A673 (cell line): Measurements from ENCODE around the gene RALGAPB.

Source experiments
- EZH2 ChIP-seq: fragments of 200-600 bp; sonication (generic); IDR thresholded peaks from 2 replicates; pipeline ENCODE4 v1.6.1; 2017; ENCODE audit warnings: borderline replicate concordance, low read depth, mild to moderate bottlenecking, mixed read lengths, antibody characterized with exemption, low read length; ENCODE audit not compliant: poor library complexity, severe bottlenecking
- TF ChIP-seq, protein P1 (sequence below): fragments of 300-800, 200-600 bp; sonication (generic); conservative IDR thresholded peaks from 2 replicates; pipeline ENCODE4 v1.5.1; 2017; ENCODE audit warnings: low read depth, mild to moderate bottlenecking, antibody characterized with exemption, low read length, moderate library complexity, mixed read lengths

DNA sequence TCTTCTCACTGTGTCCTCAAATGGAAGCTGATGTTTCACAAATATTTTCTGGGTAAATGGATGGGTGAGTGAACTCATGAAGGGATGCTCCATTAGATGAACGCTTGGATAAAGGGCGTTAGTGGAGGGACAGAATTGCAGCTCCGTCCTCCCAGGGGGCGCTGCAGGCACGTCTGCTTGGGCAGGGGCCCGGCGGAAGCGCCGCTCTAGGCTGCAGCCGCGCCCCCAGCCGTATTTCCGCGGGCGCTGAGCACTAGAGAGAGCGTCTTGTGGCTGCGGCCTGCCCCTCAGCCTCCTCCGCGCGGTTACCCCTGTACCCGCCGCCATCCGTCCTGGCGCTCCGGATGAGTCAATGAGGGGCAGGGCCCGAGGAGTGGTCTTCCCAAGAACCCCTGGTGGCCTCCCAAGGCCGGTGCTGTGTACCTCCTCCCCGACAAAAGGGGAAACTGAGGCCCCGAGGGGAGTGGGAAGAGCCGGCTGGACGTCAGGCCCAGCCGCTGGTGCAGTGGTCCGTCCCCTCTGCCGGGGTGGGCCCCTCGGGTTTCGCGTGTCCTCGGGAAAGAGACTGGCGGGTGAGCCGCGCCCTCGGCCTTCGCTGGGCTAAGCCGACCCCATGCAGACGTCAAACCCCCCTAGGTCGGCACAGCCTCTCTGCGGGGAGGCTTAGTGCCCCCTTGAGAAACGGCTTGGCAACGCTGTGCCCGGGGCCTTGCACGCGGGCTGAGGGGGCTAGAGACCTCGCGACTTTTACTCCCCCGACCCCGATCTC is 26.0 kb upstream of the RALGAPB start:
- TF ChIP-seq, protein P1, sequence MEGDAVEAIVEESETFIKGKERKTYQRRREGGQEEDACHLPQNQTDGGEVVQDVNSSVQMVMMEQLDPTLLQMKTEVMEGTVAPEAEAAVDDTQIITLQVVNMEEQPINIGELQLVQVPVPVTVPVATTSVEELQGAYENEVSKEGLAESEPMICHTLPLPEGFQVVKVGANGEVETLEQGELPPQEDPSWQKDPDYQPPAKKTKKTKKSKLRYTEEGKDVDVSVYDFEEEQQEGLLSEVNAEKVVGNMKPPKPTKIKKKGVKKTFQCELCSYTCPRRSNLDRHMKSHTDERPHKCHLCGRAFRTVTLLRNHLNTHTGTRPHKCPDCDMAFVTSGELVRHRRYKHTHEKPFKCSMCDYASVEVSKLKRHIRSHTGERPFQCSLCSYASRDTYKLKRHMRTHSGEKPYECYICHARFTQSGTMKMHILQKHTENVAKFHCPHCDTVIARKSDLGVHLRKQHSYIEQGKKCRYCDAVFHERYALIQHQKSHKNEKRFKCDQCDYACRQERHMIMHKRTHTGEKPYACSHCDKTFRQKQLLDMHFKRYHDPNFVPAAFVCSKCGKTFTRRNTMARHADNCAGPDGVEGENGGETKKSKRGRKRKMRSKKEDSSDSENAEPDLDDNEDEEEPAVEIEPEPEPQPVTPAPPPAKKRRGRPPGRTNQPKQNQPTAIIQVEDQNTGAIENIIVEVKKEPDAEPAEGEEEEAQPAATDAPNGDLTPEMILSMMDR = peak; percentile 96
- TF ChIP-seq EZH2 = no peak
